ENCODE data around the gene SAMD3. TPM values are rescaled to one million over a fixed set of nuclear protein-coding genes. Genes with fewer than 3 reads are reported as not detected.
"Not testable (repeated sequence)": the region's sequence is repeated elsewhere in the genome, so short reads cannot be mapped to it uniquely, and the experiment has no call there.

The SAMD3 gene
- total RNA-seq, 1 experiment from 2014 or later: 1.5 TPM

GRCh38 chr6:130198483-130199035 lies 24.2 kb downstream of the SAMD3 start:
- POLR2A ChIA-PET: no interaction called here
- Mint-ChIP-seq H3K4me3 (ENCODE audit: unreplicated experiment) (no peak overlapping the region), H3K36me3 (ENCODE audit: insufficient read depth, unreplicated experiment) (no peaks in the 10 kb centered on the region), H3K9me3 (ENCODE audit: unreplicated experiment) (peaks cover 8% of the 10 kb centered on the region), H3K27ac (ENCODE audit: unreplicated experiment) (no peak overlapping the region), H3K27me3 (ENCODE audit: insufficient read depth, unreplicated experiment) (no peaks in the 10 kb centered on the region), H3K4me1 (ENCODE audit: low read depth, unreplicated experiment) (no peaks in the 10 kb centered on the region)
- no peak for TF ChIP-seq CTCF (IDR thresholded peaks at IDR 0.05; ENCODE audit: insufficient read depth in 1 of 2, low read depth in 1 of 2, low read length in 1 of 2, severe bottlenecking in 1 of 2, unreplicated experiment in 1 of 2)
- no peak for DNase-seq
- BruUV-seq (replicated peaks): no TSS peak
- no peaks in the 10 kb centered on the region for H3K9me3 ChIP-seq
- H3K4me3 ChIP-seq (ENCODE audit: low read depth, low read length): no peak overlapping the region
- no peaks in the 10 kb centered on the region for H3K27me3 ChIP-seq (replicated peaks; ENCODE audit: control insufficient read depth, insufficient read depth, low read length)
- no peaks in the 10 kb centered on the region for H3K36me3 ChIP-seq (ENCODE audit: control insufficient read depth, insufficient read depth, low read length)
- intact Hi-C loops (cut with micrococcal nuclease; ENCODE audit: unreplicated experiment): no loop called here
- CTCF ChIA-PET: no interaction called here
- no peaks in the 10 kb centered on the region for H3K4me1 ChIP-seq

- intact Hi-C loops (cut with micrococcal nuclease; ENCODE audit: unreplicated experiment); H3K27ac Mint-ChIP-seq (ENCODE audit: unreplicated experiment); H3K27me3 ChIP-seq (replicated peaks; ENCODE audit: control insufficient read depth, insufficient read depth, low read length); H3K9me3 ChIP-seq; POLR2A ChIA-PET; H3K36me3 Mint-ChIP-seq (ENCODE audit: insufficient read depth, unreplicated experiment); DNase-seq; H3K4me1 Mint-ChIP-seq (ENCODE audit: low read depth, unreplicated experiment); H3K27me3 Mint-ChIP-seq (ENCODE audit: insufficient read depth, unreplicated experiment); H3K4me1 ChIP-seq; CTCF ChIA-PET; BruUV-seq (replicated peaks); H3K4me3 Mint-ChIP-seq (ENCODE audit: unreplicated experiment); H3K4me3 ChIP-seq (ENCODE audit: low read depth, low read length); H3K36me3 ChIP-seq (ENCODE audit: control insufficient read depth, insufficient read depth, low read length): not testable (repeated sequence)
- peaks cover 14% of the 10 kb centered on the region for H3K9me3 Mint-ChIP-seq (ENCODE audit: unreplicated experiment)
Observed at GRCh38 chr6:130197816-130198482, 24.8 kb downstream of the SAMD3 start.

- H3K27me3 Mint-ChIP-seq (ENCODE audit: insufficient read depth, unreplicated experiment); H3K4me1 ChIP-seq; H3K27ac Mint-ChIP-seq (ENCODE audit: unreplicated experiment); H3K4me1 Mint-ChIP-seq (ENCODE audit: low read depth, unreplicated experiment); H3K9me3 ChIP-seq; H3K27me3 ChIP-seq (replicated peaks; ENCODE audit: control insufficient read depth, insufficient read depth, low read length); H3K4me3 Mint-ChIP-seq (ENCODE audit: unreplicated experiment); H3K36me3 ChIP-seq (ENCODE audit: control insufficient read depth, insufficient read depth, low read length); intact Hi-C loops (cut with micrococcal nuclease; ENCODE audit: unreplicated experiment); H3K36me3 Mint-ChIP-seq (ENCODE audit: insufficient read depth, unreplicated experiment); H3K4me3 ChIP-seq (ENCODE audit: low read depth, low read length); POLR2A ChIA-PET; BruUV-seq (replicated peaks); CTCF ChIA-PET; DNase-seq: not testable (repeated sequence)
- H3K9me3 Mint-ChIP-seq (ENCODE audit: unreplicated experiment): peaks cover 17% of the 10 kb centered on the region
Observed at GRCh38 chr6:130194434-130194833, 28.3 kb downstream of the SAMD3 start.

- intact Hi-C loops (cut with micrococcal nuclease; ENCODE audit: unreplicated experiment): no loop called here
- no peaks in the 10 kb centered on the region for H3K9me3 ChIP-seq
- Mint-ChIP-seq H3K4me1 (ENCODE audit: low read depth, unreplicated experiment) (no peaks in the 10 kb centered on the region), H3K4me3 (ENCODE audit: unreplicated experiment) (no peak overlapping the region), H3K36me3 (ENCODE audit: insufficient read depth, unreplicated experiment) (no peaks in the 10 kb centered on the region), H3K27me3 (ENCODE audit: insufficient read depth, unreplicated experiment) (no peaks in the 10 kb centered on the region), H3K27ac (ENCODE audit: unreplicated experiment) (no peak overlapping the region), H3K9me3 (ENCODE audit: unreplicated experiment) (peaks cover 17% of the 10 kb centered on the region)
- no peak for TF ChIP-seq CTCF (IDR thresholded peaks at IDR 0.05; ENCODE audit: insufficient read depth in 1 of 2, low read depth in 1 of 2, low read length in 1 of 2, severe bottlenecking in 1 of 2, unreplicated experiment in 1 of 2)
- DNase-seq: no peak
- no TSS peak for BruUV-seq (replicated peaks)
- CTCF ChIA-PET: no interaction called here
- H3K36me3 ChIP-seq (ENCODE audit: control insufficient read depth, insufficient read depth, low read length): no peaks in the 10 kb centered on the region
- H3K4me3 ChIP-seq (ENCODE audit: low read depth, low read length): no peak overlapping the region
- POLR2A ChIA-PET: no interaction called here
- no peaks in the 10 kb centered on the region for H3K4me1 ChIP-seq
- no peaks in the 10 kb centered on the region for H3K27me3 ChIP-seq (replicated peaks; ENCODE audit: control insufficient read depth, insufficient read depth, low read length)
Observed at GRCh38 chr6:130190701-130191690, 31.8 kb downstream of the SAMD3 start.
